HG03432 (cell line): ENCODE data around the gene EPHA6.
"Not testable (repeated sequence)": the region's sequence is repeated elsewhere in the genome, so short reads cannot be mapped to it uniquely, and the experiment has no call there.

Source experiments
- ATAC-seq: cut with Tn5 transposase; IDR thresholded peaks from one replicate; pipeline ENCODE4 v1.9.1; 2021; ENCODE audit warnings: mild to moderate bottlenecking, moderate library complexity; ENCODE audit not compliant: unreplicated experiment

Gene EPHA6

DNA sequence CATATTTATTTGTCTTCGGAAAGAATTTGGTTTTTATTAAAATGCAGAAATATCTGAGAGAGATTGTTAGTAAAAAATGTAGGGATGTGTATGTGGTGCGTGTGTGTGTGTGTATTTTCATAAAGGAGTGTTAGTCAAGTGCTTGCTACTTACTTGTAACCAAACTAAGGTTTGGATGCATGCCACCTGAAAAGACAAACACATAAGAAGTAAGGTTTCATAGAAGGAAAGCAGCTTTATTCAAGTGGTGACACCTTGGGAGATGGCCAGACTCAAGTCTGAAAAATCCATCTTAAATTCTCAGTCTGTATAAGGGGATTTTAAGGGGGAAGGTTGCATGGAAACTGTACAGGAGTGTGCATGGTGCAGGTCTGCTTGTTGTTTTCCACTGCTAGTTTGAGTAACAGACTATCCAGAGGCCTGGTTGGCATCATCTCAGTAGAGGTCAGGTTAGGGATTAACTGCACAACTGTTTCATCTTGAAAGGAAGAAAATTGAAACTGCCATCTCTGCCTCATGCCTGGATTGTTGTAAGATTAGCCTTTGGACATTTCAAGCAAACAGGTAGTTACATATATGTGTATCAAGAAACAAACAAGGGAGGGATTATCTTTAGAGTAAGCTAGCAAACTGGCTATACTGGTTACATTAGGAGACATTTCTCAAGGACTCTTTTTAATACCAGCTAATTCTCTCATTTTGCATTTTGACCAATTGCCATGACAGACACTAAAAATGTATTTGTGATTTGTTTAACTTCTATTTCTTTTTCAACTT lies 196.7 kb downstream of the EPHA6 start:
- no peak for ATAC-seq

DNA sequence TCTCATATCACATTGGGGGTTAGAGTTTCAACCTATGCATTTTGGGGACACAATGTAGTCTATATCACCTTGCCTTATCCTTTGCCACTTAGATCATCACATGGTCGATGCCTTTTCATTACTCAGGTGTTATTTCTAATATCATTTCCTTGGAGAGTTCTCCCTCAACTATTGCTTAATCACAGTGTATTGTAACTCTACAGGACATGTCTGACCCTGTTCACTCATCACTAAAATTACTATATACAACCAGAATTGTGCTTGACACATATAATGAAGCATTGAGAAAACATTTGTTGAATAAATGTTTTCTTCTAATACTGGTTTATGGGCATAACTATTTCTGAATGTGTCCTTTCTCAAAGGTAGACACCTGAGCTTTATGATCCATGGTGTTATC lies 207.4 kb downstream of the EPHA6 start:
- ATAC-seq, result no peak

GRCh38 chr3:97025612-97026011 lies 211.2 kb downstream of the EPHA6 start:
- ATAC-seq, result not testable (repeated sequence)

- ATAC-seq, result no peak
Observed at GRCh38 chr3:97029972-97030371, 215.6 kb downstream of the EPHA6 start.

DNA sequence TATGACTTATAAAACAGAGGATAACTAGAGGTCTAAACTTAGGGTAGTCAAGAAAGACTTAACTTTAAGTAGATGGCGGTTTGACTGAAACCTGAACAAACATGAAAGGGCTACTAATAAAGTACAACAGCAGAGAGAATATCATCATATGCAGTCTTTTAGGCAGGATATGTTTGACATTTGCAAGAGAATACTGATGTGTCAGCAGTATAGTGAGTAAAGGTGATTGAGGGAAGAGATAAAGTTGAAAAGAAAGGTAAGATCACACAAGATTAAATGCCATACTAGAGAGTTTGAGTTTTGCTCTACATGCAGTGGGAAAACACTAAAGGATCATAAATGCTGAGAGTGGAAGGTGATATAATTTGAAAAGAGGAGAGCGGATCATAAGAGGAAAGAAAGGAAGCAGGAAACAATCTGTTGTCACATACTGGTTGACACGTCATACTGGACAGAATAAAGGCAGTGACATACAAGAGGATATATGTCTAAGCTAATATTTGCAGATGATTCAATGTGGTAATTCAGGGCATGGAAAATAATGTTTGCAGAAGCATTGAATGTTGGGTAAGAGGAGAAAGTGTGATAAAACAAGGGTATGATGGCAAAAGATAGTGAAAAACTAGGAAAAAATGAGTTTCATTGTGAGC lies 223.0 kb downstream of the EPHA6 start:
- no peak for ATAC-seq

DNA sequence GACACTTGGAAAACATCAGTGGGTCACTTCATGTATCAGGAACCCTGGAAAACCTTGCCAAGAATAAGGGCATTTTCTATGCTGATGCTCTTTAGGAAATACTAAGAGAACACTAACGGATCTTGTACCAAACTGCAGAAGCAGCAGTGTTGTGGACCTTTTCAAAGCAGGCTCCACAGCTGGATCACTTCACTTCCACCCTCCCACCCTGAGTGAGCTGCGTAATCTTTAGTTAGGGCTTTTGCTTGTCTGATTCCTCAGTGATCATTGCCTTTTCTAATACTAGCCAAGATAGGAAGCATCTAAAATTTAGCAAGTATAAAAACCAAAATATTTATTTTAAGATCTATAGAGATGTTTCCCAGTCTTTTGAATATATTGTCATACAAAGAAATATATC lies 229.0 kb downstream of the EPHA6 start:
- ATAC-seq, result no peak

- ATAC-seq, result no peak
Observed at GRCh38 chr3:97057365-97057764, 243.0 kb downstream of the EPHA6 start.

- no peak for ATAC-seq
Observed at GRCh38 chr3:97059168-97059567, 244.8 kb downstream of the EPHA6 start.

DNA sequence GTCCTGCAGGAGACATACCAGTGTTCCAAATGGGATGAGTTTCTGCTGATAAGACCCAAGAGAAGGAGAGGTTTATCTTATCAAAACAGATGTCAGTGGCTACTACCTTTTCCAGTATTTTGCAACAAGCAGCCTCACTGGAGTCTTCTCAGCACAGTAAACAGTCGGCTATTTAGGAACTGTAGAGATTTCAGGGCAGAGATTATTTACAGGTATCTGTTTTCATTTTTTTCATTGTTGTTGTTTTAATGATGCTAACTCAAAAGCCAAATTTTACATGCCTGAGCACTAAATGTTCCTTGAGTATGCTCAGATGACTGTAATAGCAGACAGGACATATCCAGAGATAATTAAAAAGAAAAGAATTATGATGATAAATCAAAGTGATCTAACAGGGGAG lies 252.1 kb downstream of the EPHA6 start:
- no peak for ATAC-seq

GRCh38 chr3:97070302-97070701 lies 255.9 kb downstream of the EPHA6 start:
- ATAC-seq, result no peak

GRCh38 chr3:97074546-97074945 lies 260.2 kb downstream of the EPHA6 start:
- ATAC-seq, result no peak

- no peak for ATAC-seq
Observed at GRCh38 chr3:97076673-97077072, 262.3 kb downstream of the EPHA6 start.

GRCh38 chr3:97089621-97090020 lies 275.2 kb downstream of the EPHA6 start:
- no peak for ATAC-seq

- no peak for ATAC-seq
Observed at GRCh38 chr3:97102641-97103040, 288.2 kb downstream of the EPHA6 start.

GRCh38 chr3:97105989-97106651 lies 291.7 kb downstream of the EPHA6 start:
- ATAC-seq, result no peak

GRCh38 chr3:97106652-97106989 lies 292.2 kb downstream of the EPHA6 start:
- no peak for ATAC-seq

- ATAC-seq, result no peak
Observed at GRCh38 chr3:97108136-97108535, 293.7 kb downstream of the EPHA6 start.

GRCh38 chr3:97111244-97111643 lies 296.9 kb downstream of the EPHA6 start:
- no peak for ATAC-seq

GRCh38 chr3:97121386-97121785 lies 307.0 kb downstream of the EPHA6 start:
- no peak for ATAC-seq

GRCh38 chr3:97125902-97126499 lies 311.6 kb downstream of the EPHA6 start:
- ATAC-seq, result no peak

DNA sequence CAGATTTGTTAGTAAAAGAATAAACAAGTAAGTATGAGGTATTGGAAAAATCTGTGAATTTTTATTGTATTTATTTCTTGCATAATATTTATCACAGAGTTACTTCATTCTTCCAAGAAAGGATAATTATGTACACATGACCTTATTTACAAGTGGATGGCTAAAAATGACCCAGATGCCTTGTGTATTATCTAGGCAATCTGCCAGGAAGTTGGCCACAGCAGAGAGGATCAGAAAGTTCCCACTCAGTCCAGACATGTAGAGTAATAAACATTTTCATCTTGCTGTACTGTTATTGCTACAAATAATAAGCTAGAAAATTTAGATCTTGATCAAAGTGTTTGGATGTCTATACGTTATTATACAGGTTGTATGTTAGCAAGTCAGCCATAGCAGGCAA lies 317.1 kb downstream of the EPHA6 start:
- ATAC-seq, result no peak
